C4-2B (cell line): ENCODE measurements around the gene CFAP46.
"Not testable (repeated sequence)": the region's sequence is repeated elsewhere in the genome, so short reads cannot be mapped to it uniquely, and the experiment has no call there.

Source experiments
- H3K27ac ChIP-seq: fragments of 450-650 bp; 2 replicates; pipeline ENCODE4 v1.5.1; 2017
- CTCF ChIP-seq: fragments of 450-650 bp; conservative IDR thresholded peaks from 2 replicates; pipeline ENCODE4 v1.5.1; 2017; ENCODE audit warnings: mild to moderate bottlenecking
- ZFX ChIP-seq: fragments of 450-650 bp; IDR thresholded peaks from 2 replicates; pipeline ENCODE4 v1.6.1; 2017

Gene CFAP46

GRCh38 chr10:132845780-132846595 lies 96.4 kb downstream of the CFAP46 start:
- no peak overlapping the region for H3K27ac ChIP-seq
- TF ChIP-seq ZFX (no peak), CTCF (no peak)

- no peak overlapping the region for H3K27ac ChIP-seq
- TF ChIP-seq ZFX, result no peak
- TF ChIP-seq CTCF, result no peak
These were observed 97.3 kb downstream of the CFAP46 start for GRCh38 chr10:132845041-132845551.

DNA sequence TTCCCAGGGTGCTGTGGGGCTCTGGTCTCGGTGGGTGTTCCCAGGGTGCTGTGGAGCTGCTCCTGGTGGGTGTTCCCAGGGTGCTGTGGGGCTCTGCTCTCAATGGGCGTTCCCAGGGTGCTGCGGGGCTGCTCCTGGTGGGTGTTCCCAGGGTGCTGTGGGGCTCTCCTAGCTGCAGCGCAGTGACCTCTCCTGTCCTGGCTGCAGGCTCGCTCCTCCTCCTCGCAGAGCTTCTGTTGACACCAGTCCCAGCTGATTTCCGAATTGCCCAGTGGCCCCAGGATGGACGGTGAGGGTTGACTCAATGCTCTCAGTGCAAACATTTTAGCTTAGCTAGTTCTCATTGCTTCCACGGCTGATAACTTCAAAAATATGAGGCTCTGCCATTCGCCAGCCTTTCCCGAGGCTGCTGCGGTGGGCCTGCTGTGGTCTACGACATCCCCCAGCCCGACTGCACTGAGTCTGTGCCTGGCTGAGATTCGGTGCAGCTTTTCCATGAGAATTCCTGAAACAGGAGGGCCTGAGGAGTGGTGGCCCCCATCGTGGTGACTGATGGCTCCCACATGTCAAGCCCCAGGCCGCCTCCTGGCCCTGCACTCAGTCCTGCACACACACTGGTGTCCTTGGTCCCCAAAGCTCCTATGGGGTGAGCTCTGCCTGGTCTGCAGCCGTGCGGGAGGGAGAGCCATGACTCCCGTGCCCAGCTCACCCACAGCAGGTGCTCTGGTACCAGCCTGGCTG lies 98.1 kb downstream of the CFAP46 start:
- no peak for TF ChIP-seq CTCF
- TF ChIP-seq ZFX, result no peak
- H3K27ac ChIP-seq, result no peak overlapping the region

- not testable (repeated sequence) for H3K27ac ChIP-seq
These were observed 99.1 kb downstream of the CFAP46 start for GRCh38 chr10:132843276-132843675.

DNA sequence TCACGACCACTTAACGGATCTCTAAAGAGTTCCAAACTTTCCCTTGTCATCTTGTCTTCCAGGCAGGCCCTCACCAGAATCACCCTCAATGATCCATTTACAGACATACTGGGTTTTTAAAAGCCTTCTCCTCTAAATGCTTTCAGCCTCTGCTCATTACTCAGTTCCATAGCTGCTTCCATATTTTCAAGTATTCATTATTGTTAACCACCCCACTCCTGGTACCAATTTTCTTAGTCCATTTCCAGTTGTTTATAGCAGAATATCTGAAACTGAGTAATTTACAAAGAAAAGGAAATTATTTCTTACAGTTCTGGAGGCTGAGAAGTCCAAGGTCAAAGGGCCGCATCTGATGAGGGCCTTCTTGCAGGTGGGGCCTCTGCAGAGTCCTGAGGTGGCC lies 100.0 kb downstream of the CFAP46 start:
- H3K27ac ChIP-seq, result no peak overlapping the region
- TF ChIP-seq CTCF (no peak), ZFX (no peak)

DNA sequence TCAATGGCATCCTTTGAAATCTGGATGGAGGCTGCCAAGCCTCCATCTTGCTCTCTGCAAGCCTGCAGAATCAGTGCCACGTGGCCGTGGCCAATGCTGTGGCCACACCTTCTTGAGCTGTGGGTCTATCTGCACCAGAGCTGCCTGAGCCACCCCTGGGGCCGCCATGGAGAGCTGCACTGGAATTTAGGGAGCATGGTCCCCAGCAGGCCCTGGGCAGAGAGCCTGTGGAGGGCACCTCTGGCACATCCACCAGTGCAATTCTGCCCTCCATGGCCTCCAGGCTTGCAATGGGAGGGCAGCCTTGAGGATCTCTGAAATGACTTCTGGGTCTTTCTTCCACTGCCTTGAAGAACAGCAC lies 100.8 kb downstream of the CFAP46 start:
- no peak overlapping the region for H3K27ac ChIP-seq
- no peak for TF ChIP-seq ZFX
- no peak for TF ChIP-seq CTCF

DNA sequence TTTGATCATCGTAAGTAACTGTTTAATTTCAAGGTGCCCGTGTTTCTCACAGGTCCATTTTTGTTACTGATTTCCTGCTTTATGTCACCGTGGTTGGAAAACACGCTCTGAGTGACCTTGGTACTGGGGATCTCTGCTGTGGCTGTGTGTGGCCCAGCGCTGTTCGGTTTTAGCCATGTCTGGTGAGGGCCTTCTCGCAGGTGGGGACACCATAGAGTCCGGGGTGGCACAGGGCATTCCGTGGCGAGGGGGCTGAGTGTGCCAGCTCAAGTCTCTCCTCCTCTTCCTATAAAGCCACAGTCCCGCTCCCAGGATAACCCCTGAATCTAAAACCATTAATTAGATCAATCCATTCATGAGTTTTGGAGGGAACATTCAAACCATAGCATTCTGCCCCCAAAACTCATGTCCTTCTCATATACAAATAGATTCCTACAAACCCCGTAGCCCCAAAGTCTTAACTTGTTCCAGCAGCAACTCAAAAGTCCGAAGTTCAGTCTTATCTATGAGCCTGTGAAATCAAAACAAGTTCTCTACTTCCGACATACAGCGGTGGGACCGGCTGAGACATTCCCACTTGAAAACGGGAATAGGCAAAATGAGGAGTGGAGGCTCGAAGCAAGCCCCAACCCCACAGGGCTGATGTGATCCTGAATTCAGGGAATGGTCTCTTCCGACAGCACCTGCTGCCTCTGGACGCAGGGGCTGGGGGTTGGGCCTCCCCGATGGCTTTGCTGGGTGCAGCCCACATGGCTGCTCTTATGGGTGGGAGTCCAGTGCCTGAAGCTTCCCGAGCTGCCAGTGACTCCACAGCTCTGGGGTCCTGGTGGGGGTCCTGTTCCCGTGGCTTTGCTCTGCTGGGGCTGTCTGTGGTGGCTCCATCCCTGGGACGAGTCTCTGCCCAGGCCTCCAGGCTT lies 101.4 kb downstream of the CFAP46 start:
- TF ChIP-seq ZFX, result no peak
- TF ChIP-seq CTCF, result no peak

More for the DNA sequence above, 101.4 kb downstream of the CFAP46 start:
- no peak overlapping the region for H3K27ac ChIP-seq
